Measurements from ENCODE around the gene SLC4A2.

- no peak for TF ChIP-seq POLR2A (IDR thresholded peaks at IDR 0.05)
- no peak for TF ChIP-seq CTCF (IDR thresholded peaks at IDR 0.05)
Measured at GRCh38 chr7:151075662-151075971, 16.2 kb downstream of the SLC4A2 start.
